GM19193 (cell line): ENCODE data around the gene GREB1L.

ENCODE experiments used
- POLR2A ChIP-seq: IDR thresholded peaks from 4 replicates; pipeline ENCODE4 v1.6.1; 2011; ENCODE audit not compliant: insufficient read depth, insufficient read length; ENCODE audit errors: extremely low read depth

GREB1L gene

GRCh38 chr18:21293479-21293878 lies 51.4 kb downstream of the GREB1L start:
- TF ChIP-seq POLR2A, result no peak

- TF ChIP-seq POLR2A, result no peak
These were observed 53.1 kb downstream of the GREB1L start for GRCh38 chr18:21295101-21295500.

GRCh38 chr18:21296045-21296444 lies 54.0 kb downstream of the GREB1L start:
- no peak for TF ChIP-seq POLR2A

- no peak for TF ChIP-seq POLR2A
These were observed 56.3 kb downstream of the GREB1L start for GRCh38 chr18:21298351-21298750.

- no peak for TF ChIP-seq POLR2A
These were observed 58.2 kb downstream of the GREB1L start for GRCh38 chr18:21300035-21300907.

- no peak for TF ChIP-seq POLR2A
These were observed 58.8 kb downstream of the GREB1L start for GRCh38 chr18:21300908-21301200.

GRCh38 chr18:21303445-21303844 lies 61.4 kb downstream of the GREB1L start:
- TF ChIP-seq POLR2A, result no peak

GRCh38 chr18:21303895-21304294 lies 61.9 kb downstream of the GREB1L start:
- TF ChIP-seq POLR2A, result no peak

- no peak for TF ChIP-seq POLR2A
These were observed 63.6 kb downstream of the GREB1L start for GRCh38 chr18:21305621-21306020.

- TF ChIP-seq POLR2A, result no peak
These were observed 64.3 kb downstream of the GREB1L start for GRCh38 chr18:21306368-21306767.

GRCh38 chr18:21307578-21307977 lies 65.5 kb downstream of the GREB1L start:
- TF ChIP-seq POLR2A, result no peak

- TF ChIP-seq POLR2A, result no peak
These were observed 67.2 kb downstream of the GREB1L start for GRCh38 chr18:21309248-21309647.

GRCh38 chr18:21313576-21313975 lies 71.5 kb downstream of the GREB1L start:
- no peak for TF ChIP-seq POLR2A

GRCh38 chr18:21314724-21315123 lies 72.7 kb downstream of the GREB1L start:
- TF ChIP-seq POLR2A, result no peak

- TF ChIP-seq POLR2A, result no peak
These were observed 73.7 kb downstream of the GREB1L start for GRCh38 chr18:21315741-21316197.

- TF ChIP-seq POLR2A, result no peak
These were observed 74.3 kb downstream of the GREB1L start for GRCh38 chr18:21316296-21316695.

- no peak for TF ChIP-seq POLR2A
These were observed 79.7 kb downstream of the GREB1L start for GRCh38 chr18:21321711-21322110.
